CD4-positive, alpha-beta T cell treated with Interleukin-6 for 4 hours (primary cell): Measurements from ENCODE around the gene DBX2.
"Not testable (repeated sequence)": the region's sequence is repeated elsewhere in the genome, so short reads cannot be mapped to it uniquely, and the experiment has no call there.

ENCODE experiments used
- DNase-seq: peaks from one replicate; pipeline ENCODE4 v3.0.0-alpha.2; 2020; ENCODE audit warnings: mixed read lengths

The DBX2 gene

GRCh38 chr12:45008211-45008610 is 42.7 kb downstream of the DBX2 start:
- DNase-seq = no peak

GRCh38 chr12:44999355-44999754 is 51.5 kb downstream of the DBX2 start:
- no peak for DNase-seq

GRCh38 chr12:44993161-44993560 is 57.7 kb downstream of the DBX2 start:
- DNase-seq = no peak

- DNase-seq = not testable (repeated sequence)
These were observed 66.0 kb downstream of the DBX2 start for GRCh38 chr12:44984863-44985262.

GRCh38 chr12:44979918-44980317 is 71.0 kb downstream of the DBX2 start:
- no peak for DNase-seq

GRCh38 chr12:44976246-44976645 is 74.7 kb downstream of the DBX2 start:
- DNase-seq = no peak

- DNase-seq = no peak
These were observed 78.0 kb downstream of the DBX2 start for GRCh38 chr12:44972746-44973421.

- no peak for DNase-seq
These were observed 81.9 kb downstream of the DBX2 start for GRCh38 chr12:44968965-44969364.
